ENCODE measurements around the gene TSC22D4.

DNA sequence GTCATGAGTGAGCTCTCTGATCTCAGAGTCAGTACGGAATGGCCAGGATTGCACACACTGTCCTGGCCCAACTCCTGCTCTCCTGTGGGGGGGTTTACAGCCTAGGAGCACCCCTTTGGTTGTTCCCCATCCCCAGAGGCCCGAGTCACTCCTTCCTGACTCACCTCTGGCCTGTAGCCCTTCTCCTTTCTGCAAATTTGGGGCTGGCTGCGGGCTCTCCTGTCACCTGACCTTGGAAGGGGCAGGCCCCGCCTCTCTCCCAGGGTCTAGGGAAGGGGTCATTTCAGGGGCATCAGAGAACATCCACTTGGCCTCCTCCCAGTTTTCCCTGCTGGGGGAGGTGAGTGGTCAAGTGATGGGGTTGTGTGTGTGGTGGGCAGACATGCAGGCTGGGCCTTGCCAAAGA, 6.5 kb upstream of the TSC22D4 start:
- TF ChIP-seq, protein P1, sequence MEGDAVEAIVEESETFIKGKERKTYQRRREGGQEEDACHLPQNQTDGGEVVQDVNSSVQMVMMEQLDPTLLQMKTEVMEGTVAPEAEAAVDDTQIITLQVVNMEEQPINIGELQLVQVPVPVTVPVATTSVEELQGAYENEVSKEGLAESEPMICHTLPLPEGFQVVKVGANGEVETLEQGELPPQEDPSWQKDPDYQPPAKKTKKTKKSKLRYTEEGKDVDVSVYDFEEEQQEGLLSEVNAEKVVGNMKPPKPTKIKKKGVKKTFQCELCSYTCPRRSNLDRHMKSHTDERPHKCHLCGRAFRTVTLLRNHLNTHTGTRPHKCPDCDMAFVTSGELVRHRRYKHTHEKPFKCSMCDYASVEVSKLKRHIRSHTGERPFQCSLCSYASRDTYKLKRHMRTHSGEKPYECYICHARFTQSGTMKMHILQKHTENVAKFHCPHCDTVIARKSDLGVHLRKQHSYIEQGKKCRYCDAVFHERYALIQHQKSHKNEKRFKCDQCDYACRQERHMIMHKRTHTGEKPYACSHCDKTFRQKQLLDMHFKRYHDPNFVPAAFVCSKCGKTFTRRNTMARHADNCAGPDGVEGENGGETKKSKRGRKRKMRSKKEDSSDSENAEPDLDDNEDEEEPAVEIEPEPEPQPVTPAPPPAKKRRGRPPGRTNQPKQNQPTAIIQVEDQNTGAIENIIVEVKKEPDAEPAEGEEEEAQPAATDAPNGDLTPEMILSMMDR (IDR thresholded peaks at IDR 0.05; ENCODE audit: extremely low read depth in 1 of 2, insufficient read depth in 1 of 2, low read depth in 1 of 2, low read length in 2 of 2): no peak
- TF ChIP-seq POLR2A (IDR thresholded peaks at IDR 0.05; ENCODE audit: low read depth, low read length) (no peak), EZH2 (IDR thresholded peaks at IDR 0.05; ENCODE audit: borderline replicate concordance, low read depth, low read length, severe bottlenecking) (no peak), MYC (IDR thresholded peaks at IDR 0.05; ENCODE audit: low read depth, low read length) (no peak)
- TF ChIP-seq, protein P2, sequence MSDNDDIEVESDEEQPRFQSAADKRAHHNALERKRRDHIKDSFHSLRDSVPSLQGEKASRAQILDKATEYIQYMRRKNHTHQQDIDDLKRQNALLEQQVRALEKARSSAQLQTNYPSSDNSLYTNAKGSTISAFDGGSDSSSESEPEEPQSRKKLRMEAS (IDR thresholded peaks at IDR 0.05; ENCODE audit: insufficient read depth, insufficient read length): no peak
